Stomach (tissue), 9 donors: ENCODE measurements around the gene BIN1. TPM values are rescaled to one million over a fixed set of nuclear protein-coding genes. Genes with fewer than 3 reads are reported as not detected.

ENCODE experiments used
- DNase-seq, 2 donors: peaks; one replicate each; pipeline versions ENCODE4 v3.0.0 to v3.0.0-alpha.2; 2013 to 2019
- H3K27ac ChIP-seq, 5 donors: fragments of 200-600 bp in 4 of 5; sonication (generic) in 4 of 5; one replicate each; pipeline ENCODE4 v1.5.1; 2013 to 2019; ENCODE audit warnings: mild to moderate bottlenecking in 1 of 5, moderate library complexity in 1 of 5
- H3K27me3 ChIP-seq, 3 donors: fragments of 200-600 bp; sonication (generic); one replicate each; pipeline ENCODE4 v1.5.1; 2017 to 2019; ENCODE audit warnings: mixed run types in 1 of 3
- H3K36me3 ChIP-seq, 4 donors: fragments of 200-600 bp; sonication (generic); 1 replicate in 3 of 4; 2 replicates in 1 of 4; pipeline ENCODE4 v1.5.1; 2016 to 2019
- H3K4me1 ChIP-seq, 4 donors: fragments of 200-600 bp; sonication (generic); one replicate each; pipeline ENCODE4 v1.5.1; 2016 to 2019
- H3K4me3 ChIP-seq, 4 donors: fragments of 200-600 bp; sonication (generic) in 3 of 4; one replicate each; pipeline ENCODE4 v1.5.1; 2016 to 2019; ENCODE audit warnings: mild to moderate bottlenecking in 1 of 4
- H3K9me3 ChIP-seq, 4 donors: fragments of 200-600 bp; sonication (generic); one replicate each; pipeline ENCODE4 v1.5.1; 2016 to 2019
- CTCF ChIP-seq, 7 experiments: fragments of 450-650 bp in 4 of 7; fragments of 200-600 bp in 3 of 7; sonication (generic) in 3 of 7; IDR thresholded peaks; one replicate each; pipeline ENCODE4 v1.5.1; 2016 to 2019; ENCODE audit warnings: antibody characterized with exemption in 7 of 7, control low read depth in 2 of 7, mild to moderate bottlenecking in 1 of 7
- EP300 ChIP-seq: sonication (generic); formaldehyde crosslinking; IDR thresholded peaks from one replicate; pipeline ENCODE4 v1.6.1; 2017; ENCODE audit warnings: antibody characterized with exemption
- POLR2A ChIP-seq, 4 donors: fragments of 450-650 bp; IDR thresholded peaks; one replicate each; pipeline ENCODE4 v1.6.1; 2016; ENCODE audit warnings: antibody characterized with exemption in 4 of 4, control low read depth in 2 of 4, mild to moderate bottlenecking in 1 of 4, moderate library complexity in 1 of 4
- POLR2AphosphoS5 ChIP-seq, 3 donors: sonication (generic); formaldehyde crosslinking; IDR thresholded peaks; one replicate each; pipeline ENCODE4 v1.6.1; 2016; ENCODE audit warnings: antibody characterized with exemption in 3 of 3
- whole genome bisulfite sequencing, 5 donors: extraction: QIAGEN DNeasy Blood & Tissue Kit in 3 of 5; methylation state at CpG; one replicate each; pipeline versions ENCODE4 v1.1.5 to v1.1.7; 2013 to 2018; 5-methylcytosine and 5-hydroxymethylcytosine counted together
- intact Hi-C: fragments of 100-400 bp; cut with DNase I; formaldehyde crosslinking; loops from one replicate; pipeline ENCODE4 v1.15.1; 2023; ENCODE audit warnings: low total_unique reads
- polyA plus RNA-seq, 3 donors: library from polyadenylated mRNA; stranded (reverse); fragments of 200-250 nt; gene quantifications; one replicate each; pipeline ENCODE4 v1.2.3, GENCODE V29; 2013
- total RNA-seq, 5 donors: library from RNA; depleted of rRNA; stranded (reverse); fragments of >200 nt; gene quantifications; one replicate each; pipeline versions ENCODE4 v1.1.0 to v1.2.3, GENCODE V29; 2014 to 2016
- donor health status: healthy with polysubstance abuse.
- donor health status: Bipolar disorder and iron deficiency.
- donor health status: healthy.

Gene BIN1
- total and polyA plus RNA-seq, 8 donors = 39.1 to 175 (median 47.8) TPM

GRCh38 chr2:127024769-127025358, 82.1 kb downstream of the BIN1 start:
- peaks cover 11 to 17% (median 15%) of the 10 kb centered on the region in 4 donors for H3K4me1 ChIP-seq
- peak in 1 of 2 donors; percentile 76 for DNase-seq
- 10 to 31% (median 17%) methylated on average over 22 to 29 of the region's 29 CpGs for WGBS, 5 donors
- H3K36me3 ChIP-seq = no peaks in the 10 kb centered on the region
- TF ChIP-seq CTCF (IDR thresholded peaks at IDR 0.05) = no peak
- TF ChIP-seq POLR2A (IDR thresholded peaks at IDR 0.05) = no peak
- TF ChIP-seq EP300 = no peak
- TF ChIP-seq POLR2AphosphoS5 (IDR thresholded peaks at IDR 0.05) = no peak
- no peaks in the 10 kb centered on the region for H3K9me3 ChIP-seq
- H3K27me3 ChIP-seq = peaks cover 0 to 32% (median 22%) of the 10 kb centered on the region in 3 donors
- intact Hi-C loops = no loop called here
- peak overlapping the region; percentile 41 to 54 (median 48) for H3K4me3 ChIP-seq
- peak overlapping the region in 1 of 5 donors; percentile 42 for H3K27ac ChIP-seq

DNA sequence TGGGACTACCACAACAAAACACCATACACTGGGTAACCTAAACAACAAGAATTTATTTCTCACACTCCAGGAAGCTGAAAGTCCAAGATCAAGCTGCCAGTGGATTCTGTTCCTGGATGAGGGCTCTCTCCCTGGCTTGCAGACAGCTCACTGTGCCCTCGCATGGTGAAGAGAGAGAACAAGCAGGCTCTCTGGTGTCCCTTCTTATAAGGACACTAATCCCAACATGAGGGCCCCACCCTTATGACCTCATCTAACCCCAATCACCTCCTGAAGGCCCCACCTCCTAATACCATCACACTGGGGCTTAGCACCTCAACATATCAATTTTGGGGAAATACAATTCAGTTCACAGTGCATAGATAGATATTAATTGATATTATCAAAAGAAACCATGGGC, 83.5 kb downstream of the BIN1 start:
- Histone ChIP-seq H3K27ac (no peak overlapping the region), H3K27me3 (peaks cover 0 to 30% (median 22%) of the 10 kb centered on the region in 3 donors), H3K4me1 (peaks cover 11 to 17% (median 15%) of the 10 kb centered on the region in 4 donors), H3K9me3 (no peaks in the 10 kb centered on the region), H3K4me3 (no peak overlapping the region), H3K36me3 (no peaks in the 10 kb centered on the region)
- no peak for DNase-seq
- intact Hi-C loops = no loop called here
- WGBS, 5 donors = 86 to 95% (median 87%) methylated on average over 1 of the region's 1 CpG
- no peak for TF ChIP-seq POLR2AphosphoS5 (IDR thresholded peaks at IDR 0.05)
- no peak for TF ChIP-seq EP300
- TF ChIP-seq POLR2A (IDR thresholded peaks at IDR 0.05) = no peak
- no peak for TF ChIP-seq CTCF (IDR thresholded peaks at IDR 0.05)

GRCh38 chr2:127022817-127023216, 84.1 kb downstream of the BIN1 start:
- H3K27me3 ChIP-seq = peaks cover 0 to 29% (median 21%) of the 10 kb centered on the region in 3 donors
- H3K36me3 ChIP-seq = no peaks in the 10 kb centered on the region
- intact Hi-C loops = no loop called here
- H3K4me1 ChIP-seq = peaks cover 11 to 17% (median 15%) of the 10 kb centered on the region in 4 donors
- TF ChIP-seq POLR2AphosphoS5 (IDR thresholded peaks at IDR 0.05) = no peak
- TF ChIP-seq CTCF (IDR thresholded peaks at IDR 0.05) = no peak
- no peak for TF ChIP-seq POLR2A (IDR thresholded peaks at IDR 0.05)
- TF ChIP-seq EP300 = no peak
- 91 to 96% (median 94%) methylated on average over 10 of the region's 10 CpGs for WGBS, 5 donors
- H3K27ac ChIP-seq = no peak overlapping the region
- H3K4me3 ChIP-seq = no peak overlapping the region
- DNase-seq = no peak
- no peaks in the 10 kb centered on the region for H3K9me3 ChIP-seq

- 64 to 76% (median 72%) methylated on average over 3 of the region's 3 CpGs for WGBS, 5 donors
- intact Hi-C loops = no loop called here
Observed at GRCh38 chr2:127020536-127020935, 86.4 kb downstream of the BIN1 start.

More at GRCh38 chr2:127020536-127020935, 86.4 kb downstream of the BIN1 start:
- TF ChIP-seq POLR2AphosphoS5 (IDR thresholded peaks at IDR 0.05) (no peak), POLR2A (IDR thresholded peaks at IDR 0.05) (no peak), EP300 (no peak), CTCF (IDR thresholded peaks at IDR 0.05) (no peak)
- H3K27me3 ChIP-seq = peaks cover 0 to 19% (median 9%) of the 10 kb centered on the region in 3 donors
- H3K4me1 ChIP-seq = peaks cover 7 to 11% (median 9%) of the 10 kb centered on the region in 4 donors
- H3K36me3 ChIP-seq = no peaks in the 10 kb centered on the region
- DNase-seq = no peak
- H3K9me3 ChIP-seq = no peaks in the 10 kb centered on the region
- no peak overlapping the region for H3K4me3 ChIP-seq
- no peak overlapping the region for H3K27ac ChIP-seq
